Stomach (tissue), 4 donors: ENCODE data around the gene KIDINS220.

ENCODE experiments used
- CTCF ChIP-seq, 7 experiments: fragments of 450-650 bp in 4 of 7; fragments of 200-600 bp in 3 of 7; sonication (generic) in 3 of 7; IDR thresholded peaks; one replicate each; pipeline ENCODE4 v1.5.1; 2016 to 2019; ENCODE audit warnings: antibody characterized with exemption in 7 of 7, control low read depth in 2 of 7, mild to moderate bottlenecking in 1 of 7
- POLR2A ChIP-seq, 4 donors: fragments of 450-650 bp; IDR thresholded peaks; one replicate each; pipeline ENCODE4 v1.6.1; 2016; ENCODE audit warnings: antibody characterized with exemption in 4 of 4, control low read depth in 2 of 4, mild to moderate bottlenecking in 1 of 4, moderate library complexity in 1 of 4

DNA sequence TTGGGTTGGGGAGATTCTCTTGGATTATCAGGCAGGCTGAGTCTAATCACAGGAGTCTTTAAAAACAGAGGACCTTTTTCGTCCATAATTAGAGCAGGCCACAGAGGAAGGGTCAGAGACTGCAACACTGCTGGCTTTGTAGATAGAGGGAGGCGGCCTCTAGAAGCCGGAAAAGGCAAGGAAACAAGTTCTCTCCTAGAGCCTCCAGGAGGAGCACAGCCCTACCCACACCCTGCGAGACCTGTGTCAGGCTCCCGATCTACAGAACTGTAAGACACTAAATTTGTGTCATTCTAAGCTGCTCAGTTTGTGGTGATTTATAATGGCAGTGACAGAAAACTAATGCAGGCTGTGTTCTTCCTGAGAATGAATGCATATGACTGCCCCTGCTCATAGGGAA, 140.2 kb downstream of the KIDINS220 start:
- TF ChIP-seq CTCF (IDR thresholded peaks at IDR 0.05) (no peak), POLR2A (IDR thresholded peaks at IDR 0.05) (no peak)
